Hepatocyte (in vitro differentiated cells): ENCODE data around the gene FMNL2. TPM values are rescaled to one million over a fixed set of nuclear protein-coding genes. Genes with fewer than 3 reads are reported as not detected.
A peak's percentile ranks its signal among the peaks of the same experiment; 100 is the strongest.

Source experiments
- DNase-seq: peaks from one replicate; pipeline ENCODE4 v3.0.0-alpha.2; 2016; ENCODE audit warnings: low spot score
- H2AFZ ChIP-seq: fragments of 200-600 bp; sonication (generic); 2 replicates; pipeline ENCODE4 v1.6.0; 2016; ENCODE audit warnings: antibody characterized with exemption, mild to moderate bottlenecking
- H3K27ac ChIP-seq: fragments of 200-600 bp; sonication (generic); 2 replicates; pipeline ENCODE4 v1.5.1; 2016; ENCODE audit warnings: mild to moderate bottlenecking
- H3K27me3 ChIP-seq: fragments of 200-600 bp; sonication (generic); 2 replicates; pipeline ENCODE4 v1.6.1; 2016
- H3K36me3 ChIP-seq: fragments of 200-600 bp; sonication (generic); replicated peaks from 2 replicates; pipeline ENCODE4 v1.5.1; 2016; ENCODE audit warnings: low read depth; ENCODE audit not compliant: insufficient read depth
- H3K4me1 ChIP-seq: fragments of 200-600 bp; sonication (generic); 2 replicates; pipeline ENCODE4 v1.5.1; 2016; ENCODE audit warnings: mild to moderate bottlenecking, moderate library complexity; ENCODE audit not compliant: insufficient read depth
- H3K4me2 ChIP-seq: fragments of 200-600 bp; sonication (generic); 2 replicates; pipeline ENCODE4 v1.6.0; 2016
- H3K4me3 ChIP-seq: fragments of 200-600 bp; sonication (generic); 2 replicates; pipeline ENCODE4 v1.5.1; 2016; ENCODE audit warnings: mild to moderate bottlenecking
- H3K79me2 ChIP-seq: fragments of 200-600 bp; sonication (generic); 2 replicates; pipeline ENCODE4 v1.6.0; 2017; ENCODE audit warnings: mild to moderate bottlenecking
- H3K9me2 ChIP-seq: fragments of 200-600 bp; sonication (generic); replicated peaks from 2 replicates; pipeline ENCODE4 v1.6.0; 2017; ENCODE audit warnings: mild to moderate bottlenecking; ENCODE audit not compliant: insufficient read depth
- H3K9me3 ChIP-seq: fragments of 200-600 bp; sonication (generic); 2 replicates; pipeline ENCODE4 v1.5.1; 2016; ENCODE audit warnings: low read depth, mild to moderate bottlenecking
- H4K20me1 ChIP-seq: fragments of 200-600 bp; sonication (generic); 2 replicates; pipeline ENCODE4 v1.6.0; 2016; ENCODE audit warnings: mild to moderate bottlenecking; ENCODE audit not compliant: insufficient read depth, poor library complexity, severe bottlenecking
- EZH2 ChIP-seq: fragments of 200-600 bp; sonication (generic); IDR thresholded peaks from 2 replicates; pipeline ENCODE4 v1.6.1; 2016; ENCODE audit warnings: antibody characterized with exemption, mild to moderate bottlenecking, borderline replicate concordance
- EZH2phosphoT487 ChIP-seq: fragments of 200-600 bp; sonication (generic); IDR thresholded peaks from one replicate; pipeline ENCODE4 v1.6.1; 2018; ENCODE audit warnings: antibody characterized with exemption, mild to moderate bottlenecking, low read depth, moderate library complexity; ENCODE audit not compliant: unreplicated experiment, severe bottlenecking
- WGBS: methylation state at CpG from one replicate; pipeline ENCODE4 v1.1.6; 2016; ENCODE audit warnings: low lambda C conversion rate; ENCODE audit errors: missing lambda C conversion rate; 5-methylcytosine and 5-hydroxymethylcytosine counted together
- polyA plus RNA-seq: library from polyadenylated mRNA; unstranded; fragments of >200 nt; fragmentation: Nextera tagmentation; extraction: Ambion mirVana; gene quantifications from 2 replicates; pipeline ENCODE4 v1.2.1, GENCODE V29; 2016
- total RNA-seq: library from RNA; depleted of rRNA; stranded (reverse); fragments of >200 nt; gene quantifications from 2 replicates; pipeline ENCODE4 v1.2.3, GENCODE V29; 2014
- TF ChIP-seq, protein P1 (sequence below): fragments of 200-600 bp; sonication (generic); IDR thresholded peaks from 2 replicates; pipeline ENCODE4 v1.5.1; 2016; ENCODE audit warnings: antibody characterized with exemption, mild to moderate bottlenecking; ENCODE audit not compliant: poor library complexity

Gene FMNL2
- total and polyA plus RNA-seq, 2 experiments from 2014 or later, result 11.7 to 53.6 TPM

DNA sequence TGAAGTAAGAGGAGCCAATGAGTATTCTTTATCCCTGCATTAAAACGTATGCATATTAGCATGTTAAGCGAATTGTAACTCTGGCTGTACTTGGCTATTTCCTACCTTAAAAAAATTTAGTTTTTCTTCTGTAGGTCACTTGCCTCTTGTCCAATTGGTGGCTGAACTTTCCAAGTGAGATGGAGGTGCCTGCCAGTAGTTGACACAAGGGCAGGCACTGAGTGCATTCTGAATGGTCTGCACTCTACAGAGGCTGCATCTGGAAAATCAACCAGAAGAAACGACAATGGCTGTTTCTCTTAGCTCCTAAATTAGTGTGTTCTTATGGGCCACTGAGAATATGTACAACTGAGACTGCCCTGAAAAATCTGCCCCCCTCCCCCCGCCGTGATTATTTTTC lies 221.5 kb downstream of the FMNL2 start:
- H3K9me2 ChIP-seq, result no peaks in the 10 kb centered on the region
- no peak overlapping the region for H3K4me3 ChIP-seq
- TF ChIP-seq, protein P1, sequence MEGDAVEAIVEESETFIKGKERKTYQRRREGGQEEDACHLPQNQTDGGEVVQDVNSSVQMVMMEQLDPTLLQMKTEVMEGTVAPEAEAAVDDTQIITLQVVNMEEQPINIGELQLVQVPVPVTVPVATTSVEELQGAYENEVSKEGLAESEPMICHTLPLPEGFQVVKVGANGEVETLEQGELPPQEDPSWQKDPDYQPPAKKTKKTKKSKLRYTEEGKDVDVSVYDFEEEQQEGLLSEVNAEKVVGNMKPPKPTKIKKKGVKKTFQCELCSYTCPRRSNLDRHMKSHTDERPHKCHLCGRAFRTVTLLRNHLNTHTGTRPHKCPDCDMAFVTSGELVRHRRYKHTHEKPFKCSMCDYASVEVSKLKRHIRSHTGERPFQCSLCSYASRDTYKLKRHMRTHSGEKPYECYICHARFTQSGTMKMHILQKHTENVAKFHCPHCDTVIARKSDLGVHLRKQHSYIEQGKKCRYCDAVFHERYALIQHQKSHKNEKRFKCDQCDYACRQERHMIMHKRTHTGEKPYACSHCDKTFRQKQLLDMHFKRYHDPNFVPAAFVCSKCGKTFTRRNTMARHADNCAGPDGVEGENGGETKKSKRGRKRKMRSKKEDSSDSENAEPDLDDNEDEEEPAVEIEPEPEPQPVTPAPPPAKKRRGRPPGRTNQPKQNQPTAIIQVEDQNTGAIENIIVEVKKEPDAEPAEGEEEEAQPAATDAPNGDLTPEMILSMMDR, result no peak
- TF ChIP-seq EZH2 (no peak), EZH2phosphoT487 (no peak)
- no peaks in the 10 kb centered on the region for H3K9me3 ChIP-seq
- DNase-seq, result no peak
- 96% methylated on average over 5 of the region's 5 CpGs for WGBS
- H3K4me1 ChIP-seq, result no peaks in the 10 kb centered on the region
- no peak overlapping the region for H2AFZ ChIP-seq
- no peak overlapping the region for H3K27ac ChIP-seq
- H4K20me1 ChIP-seq, result no peaks in the 10 kb centered on the region
- no peak overlapping the region for H3K4me2 ChIP-seq
- H3K27me3 ChIP-seq, result no peaks in the 10 kb centered on the region
- no peaks in the 10 kb centered on the region for H3K36me3 ChIP-seq
- peaks cover 2% of the 10 kb centered on the region for H3K79me2 ChIP-seq

DNA sequence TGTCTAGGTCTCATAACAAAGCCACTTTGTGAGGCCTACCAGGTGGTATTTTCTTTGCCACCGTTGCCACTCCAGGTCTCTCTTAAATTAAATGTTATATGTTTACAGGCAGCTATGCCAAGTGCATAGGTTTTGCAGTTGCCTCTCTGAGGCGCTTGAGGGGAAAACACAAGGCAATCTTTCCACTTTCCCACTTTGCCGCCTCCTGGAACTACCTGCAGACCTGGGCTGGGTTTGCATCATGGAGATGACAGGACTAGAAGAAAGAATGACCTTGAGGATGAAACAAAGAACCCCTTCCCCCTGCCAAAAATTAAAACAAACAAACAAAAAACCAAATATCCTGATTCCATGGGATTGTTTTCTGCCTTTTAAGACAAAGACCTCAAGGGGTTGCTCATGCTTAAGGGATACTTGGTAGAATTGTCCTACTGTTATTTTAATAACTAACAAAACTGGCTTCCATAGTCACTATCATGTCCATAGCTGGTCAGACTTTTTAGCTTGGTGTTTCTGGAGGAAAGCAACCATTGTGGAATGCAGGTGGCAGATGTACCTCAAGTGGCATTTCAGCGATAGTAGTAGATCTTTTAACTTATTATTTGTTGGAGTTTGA lies 222.4 kb downstream of the FMNL2 start:
- H3K79me2 ChIP-seq, result peaks cover 2% of the 10 kb centered on the region
- no peaks in the 10 kb centered on the region for H3K9me2 ChIP-seq
- TF ChIP-seq, protein P1, result no peak
- TF ChIP-seq EZH2, result no peak
- no peak for TF ChIP-seq EZH2phosphoT487
- DNase-seq, result no peak
- H3K4me1 ChIP-seq, result no peaks in the 10 kb centered on the region
- H3K4me2 ChIP-seq, result no peak overlapping the region
- no peaks in the 10 kb centered on the region for H4K20me1 ChIP-seq
- H2AFZ ChIP-seq, result no peak overlapping the region
- no peaks in the 10 kb centered on the region for H3K36me3 ChIP-seq
- no peak overlapping the region for H3K4me3 ChIP-seq
- H3K27ac ChIP-seq, result no peak overlapping the region
- H3K27me3 ChIP-seq, result no peaks in the 10 kb centered on the region
- H3K9me3 ChIP-seq, result no peaks in the 10 kb centered on the region
- WGBS, result 94% methylated on average over 4 of the region's 4 CpGs

DNA sequence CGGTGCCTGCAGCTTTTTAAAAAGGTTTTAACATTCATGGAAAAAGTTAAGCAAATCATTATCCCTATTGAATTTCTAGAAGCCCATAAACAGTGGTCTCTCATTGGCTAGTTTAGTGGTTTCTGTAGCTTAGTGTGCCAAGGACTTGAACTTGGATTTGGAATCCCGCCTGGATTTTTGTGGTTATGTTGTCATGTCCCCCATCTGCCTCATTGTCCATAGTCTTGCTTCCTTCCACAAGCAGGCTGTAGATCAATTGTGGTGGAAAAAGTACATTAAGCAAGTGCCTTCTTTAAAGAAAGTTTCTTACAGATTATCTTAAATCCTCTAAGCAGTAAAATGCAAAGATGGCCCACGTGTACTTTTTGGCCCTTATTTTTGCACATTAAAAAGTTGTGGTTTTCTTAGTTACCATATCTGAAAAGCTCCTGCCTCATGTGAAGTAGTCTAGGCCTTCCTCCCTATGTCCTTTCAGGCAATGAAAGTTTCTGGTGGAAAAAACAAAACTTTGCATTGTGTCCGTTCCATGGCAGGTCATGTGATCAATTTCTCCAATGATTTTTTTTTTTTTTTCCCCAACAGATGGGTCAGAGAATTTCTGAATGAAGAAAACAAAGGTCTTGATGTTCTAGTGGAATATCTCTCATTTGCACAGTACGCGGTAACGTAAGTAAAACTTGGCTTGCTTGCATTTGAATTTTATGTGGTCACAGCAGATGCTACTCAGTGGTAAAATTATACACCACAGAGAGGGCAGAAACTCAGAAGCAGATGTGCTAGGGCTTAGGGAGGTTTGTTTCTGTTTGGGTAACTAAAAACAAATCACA lies 223.4 kb downstream of the FMNL2 start:
- TF ChIP-seq, protein P1, result no peak
- TF ChIP-seq EZH2phosphoT487 (no peak), EZH2 (no peak)
- no peaks in the 10 kb centered on the region for H3K9me2 ChIP-seq
- peak overlapping the region; percentile 41 for H3K27ac ChIP-seq
- no peak overlapping the region for H3K4me3 ChIP-seq
- H3K27me3 ChIP-seq, result no peaks in the 10 kb centered on the region
- H3K4me1 ChIP-seq, result no peaks in the 10 kb centered on the region
- H3K36me3 ChIP-seq, result no peaks in the 10 kb centered on the region
- no peaks in the 10 kb centered on the region for H3K9me3 ChIP-seq
- no peak for DNase-seq
- H3K79me2 ChIP-seq, result peaks cover 2% of the 10 kb centered on the region
- H2AFZ ChIP-seq, result no peak overlapping the region
- no peaks in the 10 kb centered on the region for H4K20me1 ChIP-seq
- WGBS, result 74% methylated on average over 7 of the region's 7 CpGs
- H3K4me2 ChIP-seq, result no peak overlapping the region
